ENCODE data around the gene KCNH1.

Gene KCNH1

DNA sequence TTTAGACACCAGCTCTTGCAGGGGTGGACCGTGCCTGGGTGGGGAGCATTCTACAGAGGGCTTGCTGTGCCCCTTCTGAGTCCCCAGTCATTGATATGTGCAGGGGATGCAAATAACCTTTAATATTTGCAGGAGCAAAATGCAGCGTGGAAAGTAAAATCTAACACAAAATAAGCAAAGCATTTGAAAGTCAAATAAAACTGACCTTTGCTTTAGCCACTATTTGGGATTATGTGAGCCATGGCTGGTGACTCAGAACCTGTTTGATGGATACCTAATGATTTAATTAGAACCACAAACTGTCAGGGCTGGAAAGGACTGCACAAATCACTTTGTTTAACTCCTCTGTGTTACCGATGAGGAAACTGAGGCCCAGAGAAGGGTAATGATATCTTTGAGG lies 427.7 kb downstream of the KCNH1 start:
- no peak for FAIRE-seq

DNA sequence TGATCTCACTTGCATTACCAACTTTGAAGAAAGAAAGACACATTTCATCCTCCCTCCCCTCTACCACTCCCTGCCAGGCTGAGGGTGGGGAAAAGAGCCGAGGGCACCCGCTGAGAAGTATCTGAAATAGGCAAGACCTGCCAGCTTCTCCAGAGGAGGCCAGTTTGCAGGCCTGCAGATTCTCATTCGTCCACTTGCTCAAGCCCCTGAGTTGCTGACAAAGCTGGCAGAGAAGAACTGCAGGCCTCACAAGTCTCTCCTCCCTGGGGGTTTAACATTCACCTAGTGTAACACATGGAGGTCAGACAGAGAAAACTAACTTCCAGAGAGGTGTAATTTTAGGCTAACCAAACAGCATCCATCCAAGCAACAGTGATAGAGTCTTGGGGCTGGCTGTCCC lies 428.9 kb downstream of the KCNH1 start:
- FAIRE-seq = no peak

DNA sequence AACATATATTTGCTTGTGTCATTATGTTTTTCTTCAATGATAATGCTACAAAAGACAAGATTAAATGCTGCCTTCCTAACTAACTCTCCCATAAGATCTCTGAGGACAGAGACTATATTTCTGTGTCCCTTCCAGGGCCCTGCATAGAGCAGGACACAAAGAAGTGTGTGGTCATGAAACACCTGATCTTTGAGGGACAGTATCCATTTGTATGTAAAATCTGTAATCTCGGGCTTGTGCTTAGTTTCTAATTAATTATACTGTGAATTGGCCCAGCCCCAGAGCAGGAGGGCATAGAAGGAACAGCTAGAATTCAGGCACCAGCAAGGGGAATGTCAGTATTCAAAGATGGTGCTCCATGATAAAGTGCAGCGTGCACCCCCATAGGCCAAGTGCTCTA lies 430.4 kb downstream of the KCNH1 start:
- FAIRE-seq = no peak

DNA sequence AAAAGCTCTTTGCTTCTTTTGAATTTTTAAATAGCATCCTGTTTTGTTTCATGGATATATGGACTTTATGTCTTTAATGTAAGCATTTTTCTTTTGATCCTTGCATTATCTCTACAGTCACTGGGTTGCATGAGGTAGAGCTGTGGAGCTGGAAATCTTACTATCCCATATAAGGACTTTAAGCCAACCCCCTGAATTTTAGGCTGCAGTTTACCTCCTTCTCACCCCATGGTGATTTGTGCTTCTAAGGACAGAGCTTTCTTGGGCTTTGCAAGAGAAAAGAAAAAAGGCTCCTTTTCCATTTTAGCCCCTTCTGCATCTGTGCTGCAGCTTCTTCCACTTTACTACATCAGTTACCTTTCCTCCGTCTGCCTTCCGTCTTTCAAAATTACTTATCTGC lies 431.4 kb downstream of the KCNH1 start:
- FAIRE-seq = no peak

DNA sequence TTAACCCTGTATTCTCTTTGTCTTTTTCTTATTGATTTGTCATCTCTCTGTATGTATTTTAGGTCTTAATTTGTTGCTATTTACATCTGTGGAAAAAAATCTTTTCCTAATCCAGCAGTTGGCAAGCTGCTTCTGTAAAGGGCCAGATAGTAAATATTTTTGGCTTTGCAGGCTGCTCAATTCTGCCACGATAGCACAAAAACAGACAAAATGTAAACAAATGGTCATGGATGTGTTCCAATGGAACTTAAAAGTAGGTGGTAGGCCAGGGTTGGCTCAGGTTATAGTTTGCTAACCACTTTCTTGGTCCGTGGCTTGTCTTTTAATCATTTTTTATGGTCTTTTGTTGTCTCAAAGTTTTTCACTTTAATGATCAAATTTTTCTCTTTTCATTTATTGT lies 433.4 kb downstream of the KCNH1 start:
- FAIRE-seq = no peak

DNA sequence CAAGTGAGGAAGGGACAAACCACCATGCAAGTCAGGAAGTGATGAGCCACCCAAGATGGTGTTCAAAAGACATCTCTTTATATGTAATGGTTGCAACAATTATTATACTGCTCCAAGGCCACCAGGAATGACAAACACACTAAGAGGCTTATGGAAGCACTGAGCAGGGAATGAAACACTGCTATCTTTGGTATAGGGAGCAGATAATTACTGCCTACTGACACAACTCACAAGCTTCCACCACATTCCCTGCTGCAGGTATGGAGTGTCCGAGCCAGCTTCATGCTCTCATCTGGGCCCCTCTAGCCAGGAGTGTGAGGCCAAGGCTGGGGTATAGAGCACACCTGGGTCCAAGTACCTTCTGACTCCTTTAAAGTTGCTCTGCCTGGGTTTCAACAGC lies 433.9 kb downstream of the KCNH1 start:
- no peak for FAIRE-seq

DNA sequence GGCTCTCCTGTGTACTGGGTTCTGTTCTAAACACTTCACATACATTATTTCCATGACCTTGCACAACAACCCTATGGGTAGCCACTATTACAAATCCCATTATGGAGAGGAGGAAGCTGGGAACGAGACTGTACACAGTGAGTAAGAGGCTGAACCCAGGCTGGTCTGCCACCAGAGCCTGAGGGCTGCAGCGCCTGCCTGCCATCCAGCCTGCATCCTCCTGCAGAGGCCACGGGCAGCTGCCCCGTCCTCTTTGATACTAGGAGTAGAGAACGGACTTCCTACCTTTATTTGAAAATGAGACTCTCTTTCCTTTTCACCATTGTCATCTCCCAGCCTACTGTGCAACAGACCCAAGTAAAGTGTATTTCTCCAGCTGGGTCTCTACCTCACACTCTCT lies 435.3 kb downstream of the KCNH1 start:
- no peak for FAIRE-seq

DNA sequence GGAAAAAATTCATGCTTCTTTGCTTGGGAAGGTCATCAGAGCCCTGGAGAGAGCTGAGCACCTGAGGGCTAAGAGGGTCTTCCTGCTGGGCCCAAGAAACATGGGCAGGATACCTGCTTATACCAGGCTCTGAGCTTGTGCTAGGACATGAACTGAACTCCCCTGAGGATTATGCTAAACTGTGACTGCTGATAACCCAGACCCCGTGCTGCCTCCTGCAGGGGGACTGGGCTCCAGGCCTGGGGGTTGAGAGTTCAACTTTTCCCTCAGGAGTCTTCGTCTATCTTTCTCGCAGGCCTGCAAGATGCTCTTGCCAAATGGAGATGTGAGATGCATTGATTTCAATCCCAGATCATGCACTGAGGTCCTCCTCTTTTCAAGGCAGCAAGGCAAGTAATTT lies 436.8 kb downstream of the KCNH1 start:
- no peak for FAIRE-seq

DNA sequence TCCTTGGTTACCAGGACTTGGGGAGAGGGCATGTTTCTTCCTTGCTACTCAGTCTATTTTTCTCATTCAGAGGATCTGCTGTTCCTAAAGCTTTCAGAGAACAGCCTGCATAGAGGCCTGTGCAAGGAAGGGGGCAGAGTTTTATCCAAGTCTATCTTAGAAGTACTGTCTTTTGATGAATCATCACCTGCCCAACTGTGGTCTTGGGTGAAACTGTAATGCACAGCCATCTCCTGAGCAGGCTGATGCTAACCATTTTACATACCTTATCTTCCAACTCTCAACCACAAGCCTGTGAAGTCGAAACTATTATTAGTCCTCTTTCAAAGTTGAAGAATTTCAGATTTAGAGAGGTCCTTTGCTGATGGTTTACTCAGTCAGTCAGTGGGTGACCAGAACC lies 437.2 kb downstream of the KCNH1 start:
- FAIRE-seq = no peak

DNA sequence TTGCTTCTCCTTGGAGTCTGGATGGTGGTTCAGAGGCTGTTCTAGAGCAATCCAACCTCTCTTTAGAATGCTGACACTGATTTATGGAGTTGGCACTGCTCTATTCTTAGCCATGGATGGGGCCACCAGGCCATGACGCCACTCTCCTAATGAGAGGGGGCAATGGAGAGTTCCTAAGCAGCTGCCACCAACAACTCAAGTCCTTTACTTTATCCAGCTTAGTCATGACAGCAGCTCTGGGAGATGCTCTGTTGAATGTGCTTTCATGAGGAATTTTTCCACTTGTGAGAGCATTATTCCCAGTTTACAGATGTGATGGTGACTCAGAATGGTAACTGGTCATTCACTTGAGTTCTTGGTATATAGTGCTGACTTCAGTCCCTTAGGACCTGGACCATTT lies 438.9 kb downstream of the KCNH1 start:
- no peak for FAIRE-seq

DNA sequence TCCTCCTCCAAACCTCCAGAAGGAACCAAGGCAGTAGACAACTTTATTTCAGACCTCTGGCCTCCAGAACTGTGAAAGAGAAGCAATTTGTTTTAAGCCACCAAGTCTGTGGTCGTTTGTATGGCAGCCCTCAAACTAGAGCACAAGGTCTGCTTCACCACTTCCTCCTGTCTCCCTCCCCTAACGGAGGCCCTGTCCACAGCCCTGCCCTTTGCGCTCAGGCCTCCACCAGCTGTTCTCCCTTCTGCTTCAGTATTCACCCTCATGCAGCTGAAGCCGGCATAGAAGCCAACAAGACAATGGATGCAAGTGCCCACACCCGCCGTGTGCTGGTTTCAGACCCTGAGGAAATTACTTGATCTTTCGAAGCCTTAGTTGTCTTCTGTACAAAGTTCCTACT lies 441.2 kb downstream of the KCNH1 start:
- no peak for FAIRE-seq

DNA sequence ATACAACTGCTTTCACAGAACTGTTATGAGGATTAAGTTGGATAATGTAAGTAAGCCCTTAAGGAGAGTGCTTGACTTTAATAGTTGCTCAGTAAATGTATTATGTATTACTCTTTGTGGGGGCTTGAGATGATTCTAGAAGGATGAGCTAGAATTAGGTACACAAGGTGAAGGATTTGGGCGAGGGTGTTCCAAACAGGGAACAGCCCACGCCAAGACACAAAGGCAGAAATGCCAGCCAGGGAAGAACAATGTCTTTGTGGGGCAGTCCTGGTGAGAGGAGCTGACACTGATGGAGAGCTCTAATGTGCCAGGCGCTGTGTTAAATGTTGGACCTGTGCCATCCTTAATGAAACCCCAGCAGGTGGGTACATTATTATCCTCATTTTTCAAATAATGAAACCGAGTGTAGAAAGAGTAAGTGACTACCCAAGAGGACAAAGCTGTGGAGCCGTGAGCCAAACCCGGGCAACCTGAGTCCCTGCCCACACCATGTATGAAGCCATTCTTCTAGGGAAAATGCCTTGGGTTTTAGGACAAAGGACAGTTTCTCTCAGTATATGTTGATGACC lies 442.8 kb downstream of the KCNH1 start:
- FAIRE-seq = no peak

DNA sequence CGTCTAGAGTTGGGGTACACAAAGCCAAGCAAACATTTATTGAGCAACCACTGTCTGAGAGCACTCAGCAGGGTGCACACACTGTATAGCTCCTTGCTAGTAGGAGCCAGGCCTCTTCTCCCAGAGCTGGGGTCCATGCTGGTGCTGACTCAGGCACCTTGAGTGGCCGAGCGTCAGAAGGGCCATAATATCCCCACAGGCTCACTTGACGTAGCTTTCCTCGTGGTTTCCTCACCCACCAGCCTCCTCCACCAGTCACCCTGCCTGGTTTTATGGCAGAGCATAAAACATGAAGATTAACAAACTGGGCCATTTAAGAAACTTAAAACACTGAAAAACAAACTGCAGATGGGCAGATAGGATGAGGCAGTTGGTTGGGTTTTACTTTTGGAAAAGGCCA lies 443.7 kb downstream of the KCNH1 start:
- FAIRE-seq = no peak

DNA sequence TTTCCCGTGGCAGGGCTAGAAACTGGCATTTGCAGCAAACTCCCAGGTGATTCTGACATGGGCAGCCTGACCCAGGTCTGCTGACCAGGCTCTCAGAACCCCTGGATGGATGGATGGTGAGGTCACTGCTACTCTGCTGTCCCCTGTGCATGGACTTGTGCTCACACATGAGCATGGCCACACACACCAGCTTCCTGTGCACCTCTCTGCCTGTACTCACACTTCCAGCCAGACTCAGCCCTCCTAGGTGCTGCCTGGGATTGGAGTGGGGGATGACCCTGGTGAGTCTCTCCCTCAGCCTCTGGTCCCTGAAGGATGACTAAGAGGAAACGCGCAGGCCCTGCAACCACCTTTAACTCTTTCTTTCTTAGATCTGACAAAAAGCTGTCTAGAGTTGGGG lies 444.1 kb downstream of the KCNH1 start:
- no peak for FAIRE-seq

DNA sequence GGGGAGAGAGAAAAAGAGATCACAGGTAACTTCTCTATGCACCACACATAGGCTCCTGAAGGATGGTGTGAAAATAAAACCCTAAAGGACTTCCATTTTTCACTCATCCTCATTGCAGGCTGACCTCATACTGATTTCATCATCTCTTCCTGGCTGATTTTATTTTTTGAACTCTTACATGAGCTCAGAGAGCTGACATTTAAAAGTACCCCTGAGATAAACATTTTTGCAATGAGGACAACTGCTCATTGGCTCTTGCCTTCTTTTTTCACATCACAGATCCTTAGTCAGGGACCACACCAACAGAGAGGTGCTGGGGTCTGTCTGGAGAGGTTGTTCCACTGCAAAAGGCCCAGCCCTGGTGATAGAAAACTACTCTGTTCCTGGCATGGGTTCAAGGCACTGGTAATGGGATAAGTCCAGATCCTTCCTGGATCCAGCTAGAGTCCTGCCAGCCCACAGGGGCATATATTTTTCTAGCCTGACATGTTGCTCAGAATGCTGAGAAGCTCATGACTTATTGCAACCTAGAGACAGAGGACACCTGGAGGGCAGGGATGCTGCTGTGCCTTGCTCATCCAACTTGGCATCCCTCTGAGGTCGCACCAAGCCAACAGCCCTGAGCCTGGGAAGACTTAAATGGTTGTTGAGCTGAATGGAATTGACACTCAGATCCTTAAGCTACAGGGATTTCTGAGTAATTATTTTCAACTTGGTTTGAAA lies 445.3 kb downstream of the KCNH1 start:
- FAIRE-seq = no peak

DNA sequence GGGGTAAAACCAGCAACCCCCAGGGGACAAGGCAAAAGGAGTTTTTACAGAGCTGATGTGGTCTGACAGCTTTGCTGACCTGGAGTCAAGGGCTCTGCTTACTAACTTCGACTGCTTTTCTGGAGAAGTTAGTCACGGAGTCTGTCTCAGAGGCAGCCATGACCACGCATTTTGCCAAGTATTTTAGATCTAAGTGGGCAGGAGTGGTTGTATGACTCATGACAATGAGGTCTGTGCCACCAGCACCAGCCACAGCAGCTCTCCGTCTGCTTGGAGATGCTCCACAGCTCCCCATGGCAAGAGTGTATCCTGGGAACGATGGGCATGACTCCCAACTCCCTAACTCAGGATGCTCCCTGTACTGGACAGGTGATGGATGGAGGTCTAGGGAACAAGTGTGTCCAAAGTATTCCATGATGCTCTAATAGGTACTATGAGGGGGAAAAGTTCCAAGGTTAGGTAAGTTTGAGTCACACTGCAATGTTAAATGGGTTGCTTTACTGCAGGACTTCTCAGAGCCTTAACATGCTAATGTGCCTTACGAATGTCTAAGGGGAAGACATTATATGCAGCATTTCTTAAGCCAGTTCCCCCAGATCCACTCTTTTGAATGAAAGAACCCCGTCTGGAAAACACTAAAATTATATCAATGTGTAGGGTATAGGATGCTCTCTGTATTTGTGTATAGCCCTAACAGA lies 446.2 kb downstream of the KCNH1 start:
- no peak for FAIRE-seq

DNA sequence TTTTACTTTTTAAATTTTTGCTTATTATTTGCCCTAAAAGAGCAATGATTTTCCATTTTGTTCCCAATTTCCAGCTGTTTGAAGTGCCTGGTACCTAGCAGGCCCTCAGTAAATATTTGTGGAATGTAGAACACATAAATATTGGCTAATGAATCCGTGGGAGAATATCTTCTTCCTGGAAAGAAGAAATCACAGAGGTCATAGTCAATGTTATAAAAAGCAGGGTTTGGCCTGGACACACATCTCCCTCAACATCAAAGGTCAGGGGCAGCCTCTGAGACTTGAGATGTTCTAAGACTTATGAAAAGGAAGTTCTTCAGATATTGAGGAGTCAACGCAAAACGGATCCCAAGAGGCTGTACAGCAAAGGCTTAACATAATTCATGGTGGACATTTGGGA lies 447.1 kb downstream of the KCNH1 start:
- no peak for FAIRE-seq

DNA sequence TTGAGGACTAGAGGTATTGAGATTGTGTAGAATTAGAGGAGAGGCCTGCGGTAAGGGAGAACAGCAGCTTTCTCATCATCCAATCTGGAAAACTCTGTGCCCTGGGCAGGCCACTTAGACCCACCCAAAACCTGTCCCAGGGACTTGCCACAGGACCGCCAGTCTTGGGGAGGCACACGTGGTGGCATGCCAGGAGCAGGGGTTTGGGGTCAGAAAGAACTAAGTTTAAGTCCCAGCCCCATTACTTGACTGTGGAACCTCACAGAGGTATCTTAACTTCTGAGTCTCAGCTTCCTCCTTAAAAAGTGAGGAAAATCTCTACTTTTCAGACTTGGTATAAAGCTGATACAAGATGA lies 448.7 kb downstream of the KCNH1 start:
- no peak for FAIRE-seq

DNA sequence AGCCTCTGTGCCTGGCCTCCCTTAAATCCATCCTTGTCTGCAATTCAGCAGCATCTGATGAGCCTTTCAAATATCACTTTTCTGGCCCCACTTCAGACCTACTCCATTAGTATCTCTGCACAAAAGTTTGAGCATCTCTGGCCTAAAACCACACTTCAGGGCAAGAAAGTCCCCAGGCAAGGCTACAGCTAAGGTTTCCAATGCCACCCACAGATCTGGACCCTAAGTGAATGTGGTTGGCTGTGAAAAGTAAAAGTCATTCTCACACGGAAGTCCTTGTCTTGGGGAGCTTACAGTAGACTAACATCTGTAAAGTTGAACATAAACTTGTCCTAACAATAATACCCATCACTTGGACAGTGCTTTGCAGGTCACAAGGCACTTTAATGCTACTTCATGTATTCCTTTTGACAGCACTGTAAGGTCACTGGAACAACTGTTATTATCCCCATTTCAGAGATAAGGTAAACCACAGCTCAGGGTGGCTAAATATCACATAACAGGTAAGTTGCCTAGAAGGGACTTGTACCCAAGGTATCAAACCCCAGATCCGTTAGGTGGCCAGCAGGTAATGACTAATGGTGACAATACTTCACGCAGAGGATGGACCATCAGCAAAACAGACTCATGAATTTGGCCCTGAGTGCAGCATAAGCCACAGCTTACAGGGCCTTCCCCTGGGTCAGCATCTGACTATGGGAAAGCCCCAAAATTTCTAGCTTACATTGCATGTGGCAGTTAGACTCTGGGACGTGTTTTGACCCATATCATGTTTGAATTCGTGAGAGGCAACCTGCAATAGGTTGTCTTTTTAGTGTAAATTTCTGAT lies 449.3 kb downstream of the KCNH1 start:
- no peak for FAIRE-seq

DNA sequence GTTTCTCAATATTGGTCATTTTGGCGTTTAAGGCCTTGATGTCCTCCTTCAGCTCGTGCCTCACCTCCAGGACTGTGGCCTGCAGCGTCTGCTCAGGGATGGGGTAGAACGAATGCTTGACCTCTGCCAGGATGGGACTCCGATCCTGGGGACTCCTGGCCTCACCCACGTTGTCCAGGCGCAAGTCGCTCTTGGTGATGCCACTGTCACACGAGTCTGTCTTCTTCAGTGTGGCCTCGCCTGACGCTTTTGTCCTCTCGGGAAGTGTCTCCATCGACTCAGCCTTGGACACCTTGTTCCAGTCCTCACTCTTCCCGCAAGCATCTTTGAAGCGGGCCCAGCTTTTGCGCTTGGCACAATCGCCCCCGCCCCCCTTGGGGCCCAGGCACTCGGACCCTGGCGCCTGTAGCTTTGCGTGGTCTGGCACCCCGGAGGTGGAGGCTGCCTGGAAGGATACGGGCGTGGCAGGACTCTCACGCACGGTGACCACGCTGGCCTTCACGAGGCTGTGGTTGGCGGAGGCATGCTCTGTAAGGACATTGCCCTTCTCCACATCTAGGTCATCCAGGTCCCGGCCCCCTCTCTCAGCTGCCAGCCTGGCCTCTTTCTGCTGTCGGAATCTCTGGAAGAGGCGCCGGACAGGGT lies 450.4 kb downstream of the KCNH1 start:
- FAIRE-seq = no peak

DNA sequence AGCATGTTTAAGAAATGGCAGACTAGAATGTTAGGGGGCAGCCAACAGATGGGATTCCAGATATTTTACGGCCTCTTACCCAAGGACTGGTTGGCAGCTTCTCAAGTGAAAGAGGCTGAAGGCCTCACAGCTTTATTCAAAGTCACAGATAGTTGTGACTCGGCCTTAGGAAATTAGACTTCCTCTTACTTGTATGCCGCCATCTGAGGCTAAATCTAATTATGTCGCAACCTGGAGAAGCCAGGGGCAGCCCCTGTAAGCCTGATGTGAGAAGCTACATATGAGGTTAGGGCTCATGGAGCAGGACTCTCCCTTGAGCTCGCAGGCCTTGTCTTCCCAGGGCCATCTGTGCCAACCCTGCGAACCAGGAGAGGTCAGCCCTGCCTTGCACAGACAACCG lies 452.8 kb downstream of the KCNH1 start:
- no peak for FAIRE-seq

DNA sequence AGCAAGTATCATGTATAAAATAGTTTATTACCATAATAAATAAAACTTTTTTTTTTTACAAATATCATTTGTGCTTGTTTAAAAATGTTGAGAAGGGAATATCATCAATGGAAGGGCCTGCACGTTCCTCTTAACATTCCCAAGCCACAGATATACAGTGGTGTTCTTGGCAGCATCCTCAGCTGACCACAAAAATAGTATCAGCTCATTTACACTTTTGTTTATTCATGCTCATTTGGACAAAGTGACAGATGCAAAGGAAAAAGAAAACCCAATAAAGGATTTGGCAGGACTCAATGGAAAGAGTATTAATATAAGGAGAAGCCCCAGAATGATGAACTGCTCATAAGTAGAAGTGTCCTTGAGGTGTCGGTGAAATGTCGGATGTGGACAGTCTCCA lies 455.6 kb downstream of the KCNH1 start:
- no peak for FAIRE-seq

DNA sequence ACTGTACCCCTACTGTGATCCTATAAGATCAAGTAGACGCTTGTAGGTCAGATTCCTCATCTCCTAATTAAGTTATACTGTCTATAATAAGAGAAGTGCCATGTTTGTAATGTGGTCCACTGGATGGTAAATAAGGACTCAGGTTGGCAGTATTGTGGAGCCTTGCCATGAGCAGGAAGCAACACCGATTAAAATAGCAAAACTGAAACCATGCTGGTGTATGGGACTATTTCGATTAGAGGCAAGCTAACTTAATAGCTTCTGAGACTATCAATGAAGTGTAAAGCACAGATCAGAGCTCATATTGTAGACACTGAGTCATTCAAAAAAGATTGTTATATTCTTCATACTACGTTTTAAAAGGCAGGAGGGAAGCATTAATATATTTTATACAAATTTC lies 456.4 kb downstream of the KCNH1 start:
- FAIRE-seq = no peak

Measured in G401.6 (cell line).